ENCODE measurements around the gene GPER1.

GPER1 gene

GRCh38 chr7:1054861-1055450 is 33.0 kb upstream of the GPER1 start:
- no peak for DNase-seq (ENCODE audit: low read depth)
- no peak overlapping the region for H3K4me3 ChIP-seq (ENCODE audit: low read length)
- TF ChIP-seq, protein P1, sequence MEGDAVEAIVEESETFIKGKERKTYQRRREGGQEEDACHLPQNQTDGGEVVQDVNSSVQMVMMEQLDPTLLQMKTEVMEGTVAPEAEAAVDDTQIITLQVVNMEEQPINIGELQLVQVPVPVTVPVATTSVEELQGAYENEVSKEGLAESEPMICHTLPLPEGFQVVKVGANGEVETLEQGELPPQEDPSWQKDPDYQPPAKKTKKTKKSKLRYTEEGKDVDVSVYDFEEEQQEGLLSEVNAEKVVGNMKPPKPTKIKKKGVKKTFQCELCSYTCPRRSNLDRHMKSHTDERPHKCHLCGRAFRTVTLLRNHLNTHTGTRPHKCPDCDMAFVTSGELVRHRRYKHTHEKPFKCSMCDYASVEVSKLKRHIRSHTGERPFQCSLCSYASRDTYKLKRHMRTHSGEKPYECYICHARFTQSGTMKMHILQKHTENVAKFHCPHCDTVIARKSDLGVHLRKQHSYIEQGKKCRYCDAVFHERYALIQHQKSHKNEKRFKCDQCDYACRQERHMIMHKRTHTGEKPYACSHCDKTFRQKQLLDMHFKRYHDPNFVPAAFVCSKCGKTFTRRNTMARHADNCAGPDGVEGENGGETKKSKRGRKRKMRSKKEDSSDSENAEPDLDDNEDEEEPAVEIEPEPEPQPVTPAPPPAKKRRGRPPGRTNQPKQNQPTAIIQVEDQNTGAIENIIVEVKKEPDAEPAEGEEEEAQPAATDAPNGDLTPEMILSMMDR (conservative IDR thresholded peaks at IDR 0.05; ENCODE audit: low read length), result no peak

DNA sequence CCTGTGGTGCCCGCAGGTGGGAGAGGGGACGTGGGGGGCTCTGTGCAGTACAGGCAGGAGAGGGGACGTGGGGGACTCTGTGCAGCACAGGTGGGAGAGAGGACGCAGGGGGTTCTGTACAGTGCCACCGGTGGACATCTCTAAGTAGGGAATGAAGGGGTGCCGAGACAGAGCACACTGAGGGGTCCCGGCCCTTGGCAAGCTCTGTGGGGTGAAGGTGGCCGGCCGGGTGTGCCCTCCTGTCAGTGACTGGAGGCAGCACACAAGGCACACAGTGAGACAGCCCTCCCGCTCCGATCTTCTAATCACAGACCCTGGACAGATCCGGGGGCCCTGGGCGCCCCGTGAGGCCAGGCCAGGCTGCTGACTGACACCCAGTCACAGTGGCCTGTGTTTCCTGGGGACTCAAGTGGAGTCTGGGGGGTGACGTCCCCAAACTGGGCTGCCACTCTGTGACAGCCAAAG is 32.4 kb upstream of the GPER1 start:
- no peak for DNase-seq (ENCODE audit: low read depth)
- H3K4me3 ChIP-seq (ENCODE audit: low read length), result no peak overlapping the region
- TF ChIP-seq, protein P1 (conservative IDR thresholded peaks at IDR 0.05; ENCODE audit: low read length), result no peak

DNA sequence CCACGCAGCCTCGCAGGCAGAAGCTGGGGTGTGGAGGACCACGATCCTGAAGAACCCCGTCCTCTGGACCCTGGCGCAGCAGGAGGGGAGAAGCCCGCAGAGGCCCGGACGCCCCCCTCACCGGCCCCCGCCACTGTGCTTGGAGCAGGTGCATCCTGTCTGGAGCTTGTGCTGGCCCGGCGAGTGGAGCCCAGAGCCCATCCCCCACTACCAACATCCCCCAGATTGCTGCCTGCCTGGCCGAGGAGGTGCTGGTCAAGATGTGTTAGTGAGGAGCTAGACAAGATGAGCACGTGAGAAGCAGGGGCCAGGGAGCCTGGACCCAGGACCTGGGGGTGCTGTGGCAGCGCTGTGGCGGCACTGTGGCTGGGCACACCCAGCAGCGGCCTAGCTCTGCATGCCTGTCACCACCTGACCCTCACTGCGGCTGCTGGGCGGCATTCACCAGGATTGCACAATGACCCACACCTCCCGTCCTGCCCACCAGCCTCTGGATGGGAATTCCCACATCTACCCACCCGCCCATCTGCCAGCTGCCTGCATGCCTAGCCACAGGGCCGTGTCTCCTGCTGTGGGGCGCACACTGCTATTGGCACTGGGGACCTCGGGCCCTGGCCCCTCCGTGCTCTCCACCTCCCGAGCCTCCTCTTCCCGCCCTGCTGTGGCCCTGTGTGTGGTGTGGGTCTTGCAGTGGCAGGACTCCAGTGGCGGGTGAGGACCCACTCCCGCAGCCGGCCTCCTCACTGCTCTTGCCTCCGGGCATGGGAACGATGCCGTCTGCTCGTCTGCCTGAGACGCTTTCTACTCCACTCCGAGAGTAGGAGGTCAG is 31.7 kb upstream of the GPER1 start:
- H3K4me3 ChIP-seq (ENCODE audit: low read length), result no peak overlapping the region
- TF ChIP-seq, protein P1 (conservative IDR thresholded peaks at IDR 0.05; ENCODE audit: low read length), result no peak
- DNase-seq (ENCODE audit: low read depth), result no peak

DNA sequence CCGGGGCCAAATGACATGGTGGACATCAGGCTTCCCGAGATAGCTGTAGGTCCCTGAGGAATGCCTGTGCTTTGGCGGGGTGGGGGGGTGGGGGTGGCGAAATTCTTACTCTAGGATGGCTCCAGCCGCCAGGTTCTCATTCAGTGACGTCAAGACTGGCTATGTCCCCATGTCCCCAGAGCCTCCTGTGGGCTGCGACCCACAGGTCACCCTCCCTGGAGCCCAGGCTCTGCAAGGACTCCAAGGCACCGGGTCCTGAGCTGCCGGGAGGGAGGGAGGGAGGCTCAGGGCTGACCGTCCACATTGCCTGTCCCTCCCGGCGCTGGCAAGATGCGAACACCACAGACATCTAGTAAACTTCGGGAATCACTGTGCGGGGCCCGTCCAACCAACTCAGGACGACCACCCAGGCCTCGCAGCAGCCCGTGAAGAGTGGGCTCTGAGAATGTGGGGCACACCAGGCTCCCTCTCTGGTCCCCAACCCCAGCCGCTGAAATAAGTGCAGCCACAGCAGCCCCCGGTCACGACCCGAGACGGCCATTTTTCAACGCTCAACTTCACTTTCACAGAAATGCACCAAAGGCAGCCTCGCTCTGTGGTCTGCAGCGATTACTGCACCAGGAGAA is 31.0 kb upstream of the GPER1 start:
- no peak overlapping the region for H3K4me3 ChIP-seq (ENCODE audit: low read length)
- TF ChIP-seq, protein P1 (conservative IDR thresholded peaks at IDR 0.05; ENCODE audit: low read length), result no peak
- DNase-seq (ENCODE audit: low read depth), result no peak

DNA sequence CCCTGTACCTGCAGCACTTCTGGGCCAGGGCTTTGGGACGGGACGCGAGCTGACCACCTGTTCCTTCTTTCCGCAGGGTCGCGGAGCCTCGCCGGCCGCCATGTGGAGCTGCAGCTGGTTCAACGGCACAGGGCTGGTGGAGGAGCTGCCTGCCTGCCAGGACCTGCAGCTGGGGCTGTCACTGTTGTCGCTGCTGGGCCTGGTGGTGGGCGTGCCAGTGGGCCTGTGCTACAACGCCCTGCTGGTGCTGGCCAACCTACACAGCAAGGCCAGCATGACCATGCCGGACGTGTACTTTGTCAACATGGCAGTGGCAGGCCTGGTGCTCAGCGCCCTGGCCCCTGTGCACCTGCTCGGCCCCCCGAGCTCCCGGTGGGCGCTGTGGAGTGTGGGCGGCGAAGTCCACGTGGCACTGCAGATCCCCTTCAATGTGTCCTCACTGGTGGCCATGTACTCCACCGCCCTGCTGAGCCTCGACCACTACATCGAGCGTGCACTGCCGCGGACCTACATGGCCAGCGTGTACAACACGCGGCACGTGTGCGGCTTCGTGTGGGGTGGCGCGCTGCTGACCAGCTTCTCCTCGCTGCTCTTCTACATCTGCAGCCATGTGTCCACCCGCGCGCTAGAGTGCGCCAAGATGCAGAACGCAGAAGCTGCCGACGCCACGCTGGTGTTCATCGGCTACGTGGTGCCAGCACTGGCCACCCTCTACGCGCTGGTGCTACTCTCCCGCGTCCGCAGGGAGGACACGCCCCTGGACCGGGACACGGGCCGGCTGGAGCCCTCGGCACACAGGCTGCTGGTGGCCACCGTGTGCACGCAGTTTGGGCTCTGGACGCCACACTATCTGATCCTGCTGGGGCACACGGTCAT is 30.3 kb upstream of the GPER1 start:
- DNase-seq (ENCODE audit: low read depth), result no peak
- TF ChIP-seq, protein P1 (conservative IDR thresholded peaks at IDR 0.05; ENCODE audit: low read length), result no peak
- no peak overlapping the region for H3K4me3 ChIP-seq (ENCODE audit: low read length)

GRCh38 chr7:1058311-1058710 is 29.6 kb upstream of the GPER1 start:
- no peak overlapping the region for H3K4me3 ChIP-seq (ENCODE audit: low read length)

More at GRCh38 chr7:1058311-1058710, 29.6 kb upstream of the GPER1 start:
- DNase-seq (ENCODE audit: low read depth), result no peak
- TF ChIP-seq, protein P1 (conservative IDR thresholded peaks at IDR 0.05; ENCODE audit: low read length), result no peak

All from AG10803 (cell line).